Measurements from ENCODE around the gene MPEG1.

MPEG1 gene

GRCh38 chr11:59187035-59187434 is 25.7 kb downstream of the MPEG1 start:
- DNase-seq = no peak

DNA sequence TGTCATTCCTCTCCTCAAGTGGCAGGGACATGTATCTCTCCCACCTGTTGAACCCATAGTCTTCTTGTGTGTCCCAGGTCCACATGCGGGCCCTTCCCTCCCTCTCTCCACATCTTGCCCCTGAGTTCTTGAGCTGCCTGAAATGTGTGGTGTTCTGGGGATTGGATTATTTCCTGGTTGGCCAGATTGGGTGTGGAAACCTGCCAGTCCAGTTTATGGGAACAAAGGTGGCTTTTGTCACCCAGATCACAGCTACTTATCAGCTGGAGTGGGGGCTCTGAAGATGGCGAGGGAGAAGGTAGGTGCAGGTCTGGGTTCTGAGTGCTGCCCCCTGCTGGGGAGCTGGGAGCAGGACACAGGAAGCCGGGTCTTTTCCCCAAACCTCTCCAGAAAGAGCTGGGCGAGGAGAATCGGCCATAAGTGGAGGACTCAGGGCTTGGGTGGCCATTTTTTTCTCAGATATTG is 26.6 kb downstream of the MPEG1 start:
- DNase-seq = no peak

DNA sequence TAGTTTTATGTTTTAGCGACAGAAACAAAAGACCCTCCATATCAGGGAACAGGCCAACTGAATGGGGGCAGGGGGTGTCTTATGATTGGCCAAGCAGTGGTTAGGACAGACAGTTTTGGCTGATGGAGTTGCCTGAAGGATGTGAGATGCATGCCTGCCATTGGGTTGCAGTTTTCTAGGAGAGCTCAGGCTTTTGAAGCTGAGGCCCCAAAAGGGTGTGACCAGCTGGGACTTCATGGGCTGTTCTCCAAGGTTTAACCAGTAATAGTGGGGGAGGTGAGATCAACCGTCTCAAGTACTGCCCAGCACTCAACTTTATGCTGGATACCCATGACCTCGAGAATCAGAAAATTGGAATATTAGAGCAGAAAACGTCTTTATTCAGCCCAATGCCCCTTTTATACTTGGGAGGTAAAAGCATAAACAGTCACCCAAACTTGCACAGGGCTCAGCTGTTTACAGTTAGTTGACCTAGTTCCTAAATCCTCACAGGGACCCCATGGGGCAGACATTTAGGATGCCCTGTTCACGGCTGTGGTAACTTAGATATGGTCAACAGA is 27.3 kb downstream of the MPEG1 start:
- no peak for DNase-seq

DNA sequence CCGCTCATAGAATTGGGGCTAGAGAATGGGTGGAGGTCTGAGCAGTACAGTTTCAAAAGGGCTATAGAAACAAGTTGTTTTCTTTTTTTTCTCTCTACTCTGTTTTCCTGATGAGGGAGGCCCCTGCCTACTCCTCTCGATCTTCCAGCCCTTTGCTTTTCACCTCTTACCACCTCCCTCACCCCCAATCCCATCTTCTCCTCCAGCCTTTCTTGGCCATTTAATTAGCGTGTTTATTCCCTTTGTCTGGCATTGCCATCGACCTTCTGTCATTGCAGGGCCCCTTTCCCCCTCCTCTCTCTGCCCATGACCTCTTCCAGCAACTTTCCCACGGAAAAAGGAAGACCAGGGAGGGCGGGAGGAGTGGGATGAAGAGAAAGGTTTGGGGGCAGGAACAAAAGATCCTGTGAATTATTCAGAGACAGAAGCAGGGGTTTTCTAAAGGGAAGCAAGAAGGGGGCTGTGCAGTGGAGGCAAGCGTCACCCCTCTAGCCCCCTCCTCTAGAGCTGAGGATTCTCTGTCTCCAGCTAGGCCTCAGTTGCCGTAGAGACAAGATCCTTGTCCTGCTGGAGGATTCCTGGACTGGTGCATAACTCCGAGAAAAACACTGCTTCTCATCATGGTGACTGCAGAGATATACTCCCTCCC is 27.9 kb downstream of the MPEG1 start:
- DNase-seq = no peak

DNA sequence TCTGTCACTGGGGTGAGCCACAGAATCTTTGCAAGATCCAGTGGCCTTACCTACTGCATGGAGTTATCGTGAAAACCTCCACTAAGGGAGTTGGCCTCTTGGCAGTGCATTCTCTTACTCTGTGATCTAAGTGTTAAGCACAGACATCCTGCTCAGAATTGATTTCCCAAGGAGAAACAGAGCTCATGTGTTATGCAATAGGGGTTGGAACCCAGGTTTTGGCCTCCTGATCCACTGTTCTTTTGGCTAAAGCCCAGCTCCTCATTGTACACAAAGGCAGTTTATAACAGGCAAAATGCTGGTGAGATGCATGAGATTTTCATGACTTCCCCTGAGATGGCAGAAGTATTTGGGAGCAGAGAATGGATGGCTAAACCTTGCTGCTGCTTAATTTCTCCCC is 29.0 kb downstream of the MPEG1 start:
- no peak for DNase-seq

GRCh38 chr11:59182457-59183151 is 30.1 kb downstream of the MPEG1 start:
- no peak for DNase-seq

DNA sequence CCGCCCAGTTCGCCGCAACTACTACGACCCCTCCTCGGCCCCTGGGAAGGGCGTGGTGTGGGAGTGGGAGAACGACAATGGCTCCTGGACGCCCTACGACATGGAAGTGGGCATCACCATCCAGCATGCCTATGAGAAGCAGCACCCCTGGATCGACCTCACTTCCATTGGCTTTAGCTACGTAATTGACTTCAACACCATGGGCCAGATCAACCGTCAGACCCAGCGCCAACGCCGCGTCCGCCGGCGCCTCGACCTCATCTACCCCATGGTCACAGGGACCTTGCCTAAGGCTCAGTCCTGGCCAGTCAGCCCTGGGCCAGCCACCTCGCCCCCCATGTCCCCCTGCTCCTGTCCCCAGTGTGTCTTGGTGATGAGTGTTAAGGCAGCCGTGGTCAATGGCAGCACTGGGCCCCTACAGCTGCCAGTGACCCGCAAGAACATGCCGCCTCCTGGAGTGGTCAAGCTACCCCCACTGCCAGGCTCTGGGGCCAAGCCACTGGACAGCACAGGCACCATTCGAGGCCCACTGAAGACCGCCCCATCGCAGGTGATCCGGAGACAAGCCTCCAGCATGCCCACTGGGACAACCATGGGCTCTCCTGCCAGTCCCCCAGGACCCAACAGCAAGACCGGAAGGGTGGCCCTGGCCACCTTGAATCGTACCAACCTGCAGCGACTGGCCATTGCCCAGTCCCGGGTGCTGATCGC is 30.8 kb downstream of the MPEG1 start:
- DNase-seq = no peak

GRCh38 chr11:59180907-59181306 is 31.8 kb downstream of the MPEG1 start:
- no peak for DNase-seq

DNA sequence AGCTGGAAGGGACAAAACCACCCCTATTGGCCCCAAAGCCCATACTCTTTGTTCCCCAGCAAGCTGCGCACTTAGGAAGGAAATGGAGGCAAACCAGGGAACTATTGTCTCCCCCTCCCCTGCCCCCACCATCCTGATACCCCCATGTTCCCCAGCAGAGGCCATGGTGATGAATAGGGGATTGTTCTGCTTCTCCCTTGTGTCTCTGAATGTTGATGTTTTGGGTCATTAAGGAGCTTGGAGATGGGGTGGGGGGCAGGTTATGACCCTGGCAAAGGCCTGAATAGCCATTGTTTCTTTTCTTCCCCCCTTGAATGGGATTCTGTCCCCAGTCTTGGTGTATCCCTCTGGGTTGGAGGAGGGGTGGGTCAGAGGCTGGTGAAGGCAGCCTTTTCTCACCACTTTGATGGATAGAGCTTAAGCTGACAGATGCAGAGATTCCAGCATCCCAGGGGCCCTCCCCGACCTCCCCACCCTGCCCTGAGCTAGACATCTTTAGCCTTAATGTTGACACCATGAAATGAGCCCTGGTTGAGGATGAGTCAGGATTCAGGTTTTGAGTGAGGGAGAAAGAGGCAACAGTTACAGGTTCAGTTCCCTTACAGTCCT is 32.5 kb downstream of the MPEG1 start:
- DNase-seq = no peak

DNA sequence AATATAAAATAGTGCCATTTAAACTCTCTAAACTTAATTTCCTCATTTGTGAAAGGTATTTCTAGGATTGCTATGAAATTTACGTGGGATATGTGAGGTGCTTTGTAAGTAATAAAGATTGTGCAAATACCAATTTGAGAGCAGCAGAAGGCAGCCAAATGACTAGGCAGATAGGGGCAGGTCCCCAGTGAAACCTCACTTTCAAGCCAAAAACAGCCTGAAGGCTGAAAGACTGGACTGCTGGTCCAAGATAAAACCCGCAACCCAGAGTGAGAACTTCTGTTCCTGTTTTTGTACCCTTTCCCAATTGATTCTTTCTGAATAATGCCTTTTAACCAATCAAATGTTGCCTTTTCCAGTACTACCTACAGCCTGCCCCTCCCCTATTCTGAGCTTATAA is 33.6 kb downstream of the MPEG1 start:
- DNase-seq = no peak

- DNase-seq = no peak
These were observed 34.3 kb downstream of the MPEG1 start for GRCh38 chr11:59178402-59178801.

DNA sequence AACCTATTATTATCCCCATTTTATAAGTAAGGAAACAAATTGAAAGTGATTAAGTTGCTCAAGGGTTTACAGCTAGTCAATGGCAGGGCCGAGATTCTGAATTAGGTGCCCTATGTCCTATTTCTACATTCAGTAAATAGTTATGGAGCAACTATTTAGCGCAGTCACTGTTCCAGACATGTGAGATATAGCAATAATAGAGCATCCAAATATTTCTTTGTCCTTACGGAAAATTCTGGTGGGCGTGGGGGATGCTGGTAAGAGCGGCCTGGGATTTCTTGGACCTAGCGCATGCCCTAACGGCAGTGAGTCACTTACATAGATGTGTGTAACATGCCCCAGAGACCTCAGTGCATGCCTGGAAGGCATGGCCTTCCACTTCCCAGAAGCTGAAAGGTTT is 36.4 kb downstream of the MPEG1 start:
- no peak for DNase-seq

- no peak for DNase-seq
These were observed 37.6 kb downstream of the MPEG1 start for GRCh38 chr11:59175091-59175501.

DNA sequence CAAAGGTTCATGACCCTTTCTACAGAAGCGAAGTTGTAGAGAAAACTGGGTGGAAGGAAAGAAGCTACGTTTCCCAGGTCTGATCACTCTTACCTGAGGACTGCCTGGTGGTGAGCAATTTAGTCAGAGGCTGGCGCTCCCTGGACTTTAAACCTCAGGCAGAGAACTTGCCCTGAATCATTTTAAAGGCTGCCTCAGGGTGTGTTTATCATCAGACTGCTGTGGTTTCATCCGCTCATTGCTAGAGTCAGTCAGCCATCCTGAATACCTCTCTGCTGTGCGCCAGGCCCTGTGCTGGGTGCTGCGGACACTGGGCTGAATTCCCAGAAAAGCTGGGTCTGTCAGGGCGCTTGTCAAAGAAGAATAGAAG is 38.1 kb downstream of the MPEG1 start:
- DNase-seq = peak; percentile 38

DNA sequence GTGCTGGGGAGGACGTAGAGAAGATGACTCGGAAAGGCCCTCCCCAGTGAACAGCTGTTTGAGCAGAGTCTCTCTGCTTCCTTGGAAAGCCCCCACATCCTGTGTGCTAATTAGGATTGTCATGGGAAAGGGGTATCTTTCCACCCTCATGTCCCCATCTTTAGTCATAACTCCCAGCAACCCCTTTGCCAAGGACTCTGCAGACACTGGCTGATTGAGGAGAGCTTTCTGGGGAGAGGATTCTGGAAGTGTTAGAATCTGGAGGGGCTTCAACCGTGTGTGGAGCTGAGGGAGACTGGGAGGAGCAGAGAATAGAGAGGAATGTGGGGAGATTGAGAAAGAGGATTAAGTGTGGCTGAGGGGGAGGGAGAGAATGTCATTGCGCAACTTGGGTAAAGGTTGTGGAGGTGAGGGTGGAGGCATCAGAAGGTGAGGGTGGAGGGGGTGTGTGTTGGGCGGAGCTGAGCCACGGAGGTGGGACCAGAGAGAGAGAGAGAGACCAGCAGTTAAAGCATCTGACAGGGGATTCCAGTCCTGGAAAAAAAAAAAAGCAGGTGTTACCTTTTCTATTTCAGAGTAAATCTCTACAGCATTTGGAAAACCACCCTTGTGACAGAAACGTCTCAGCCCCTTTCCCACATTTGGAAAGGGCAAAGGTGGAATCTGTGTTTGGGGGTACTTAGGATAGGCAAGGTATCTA is 38.6 kb downstream of the MPEG1 start:
- peak; percentile 48 for DNase-seq

DNA sequence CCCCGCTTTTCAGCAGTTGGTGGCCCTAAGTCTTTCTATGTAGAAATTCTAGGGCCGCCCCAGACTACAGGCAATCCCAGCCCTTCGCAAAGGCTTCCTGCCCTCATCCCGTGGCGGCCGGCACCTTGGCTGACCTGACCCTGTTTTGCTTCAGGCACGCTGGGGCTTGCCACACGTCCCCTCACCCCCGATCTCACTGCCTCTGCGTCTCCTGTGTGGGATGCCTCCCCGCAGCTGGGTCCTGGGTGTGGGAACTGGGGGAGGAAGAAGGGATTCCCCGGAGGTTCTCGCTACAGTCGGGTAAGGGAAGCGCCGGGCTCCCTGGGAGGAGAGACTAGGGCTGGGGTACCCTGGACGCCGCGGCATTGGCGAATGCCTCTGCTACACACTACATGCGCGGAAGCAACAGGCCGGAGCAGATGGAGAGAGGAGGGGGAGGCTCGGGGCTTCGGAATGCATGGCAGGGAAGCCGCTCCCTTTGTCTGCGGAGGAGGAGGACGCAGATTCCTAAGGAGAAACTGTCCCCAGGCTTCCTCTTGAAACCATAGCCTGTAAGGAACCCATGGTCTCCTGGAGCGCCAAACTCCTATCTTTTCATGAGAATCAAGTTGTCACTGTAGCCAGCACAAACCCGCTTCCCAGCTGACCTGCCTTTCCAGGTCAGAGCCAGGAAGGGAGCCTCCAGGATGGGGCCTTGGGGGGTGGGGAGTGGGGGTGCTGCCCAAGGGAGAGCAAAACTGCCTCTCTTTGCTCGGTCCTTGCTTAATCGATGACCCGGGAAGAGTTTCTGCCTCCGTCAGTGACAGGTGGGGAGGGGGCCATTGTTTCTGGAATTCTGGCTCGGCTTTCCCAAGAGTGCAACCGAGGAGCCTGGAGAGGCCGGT is 39.4 kb downstream of the MPEG1 start:
- DNase-seq = peak; percentile 28

GRCh38 chr11:59172345-59173079 is 40.2 kb downstream of the MPEG1 start:
- no peak for DNase-seq

DNA sequence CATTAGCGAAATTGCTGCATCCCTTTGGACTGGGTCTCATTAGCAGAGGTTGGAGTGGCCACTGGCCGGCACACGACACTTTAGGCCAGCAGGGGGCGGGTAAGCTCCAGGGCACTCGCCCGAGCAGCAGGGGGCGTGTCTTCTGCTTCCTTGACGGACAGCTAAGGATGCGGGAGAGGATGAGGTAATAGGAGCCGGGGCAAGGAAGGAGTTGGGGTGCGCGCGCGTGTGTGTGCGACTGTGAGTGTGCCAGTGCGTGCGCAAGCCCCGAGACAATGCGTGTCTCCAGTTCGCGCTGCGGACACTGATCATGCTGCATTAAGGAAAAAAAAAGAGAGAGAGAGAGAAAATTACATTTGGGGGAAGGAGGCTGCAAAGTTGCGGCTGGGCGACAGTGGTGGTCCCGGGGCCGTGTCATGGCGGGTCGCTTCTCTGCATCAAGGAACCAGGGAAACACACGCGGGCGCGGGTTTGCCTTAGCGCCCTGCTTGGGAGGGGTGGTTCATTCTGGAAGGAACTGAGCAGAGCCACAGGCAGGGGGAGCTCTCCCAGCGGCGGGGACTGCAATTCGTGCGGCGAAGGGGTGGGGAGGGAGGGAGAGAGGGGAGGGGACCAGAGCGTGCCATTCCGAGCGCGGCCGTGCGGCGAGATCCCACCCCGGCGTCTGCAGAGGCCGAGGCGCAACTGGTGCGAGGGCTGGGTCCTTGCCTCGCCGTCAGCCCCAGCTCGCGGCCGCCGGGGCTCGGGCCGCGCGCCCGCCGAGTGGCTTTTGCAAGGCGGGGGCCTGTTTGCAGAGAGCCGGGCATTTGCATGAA is 41.0 kb downstream of the MPEG1 start, which contains the start of gene DTX4:
DTX4 (plus strand) TSS at position 625 of the 815 bp plus-strand sequence. CDS start 464 bp downstream, outside the sequence.
- DNase-seq = peak; percentile 85

DNA sequence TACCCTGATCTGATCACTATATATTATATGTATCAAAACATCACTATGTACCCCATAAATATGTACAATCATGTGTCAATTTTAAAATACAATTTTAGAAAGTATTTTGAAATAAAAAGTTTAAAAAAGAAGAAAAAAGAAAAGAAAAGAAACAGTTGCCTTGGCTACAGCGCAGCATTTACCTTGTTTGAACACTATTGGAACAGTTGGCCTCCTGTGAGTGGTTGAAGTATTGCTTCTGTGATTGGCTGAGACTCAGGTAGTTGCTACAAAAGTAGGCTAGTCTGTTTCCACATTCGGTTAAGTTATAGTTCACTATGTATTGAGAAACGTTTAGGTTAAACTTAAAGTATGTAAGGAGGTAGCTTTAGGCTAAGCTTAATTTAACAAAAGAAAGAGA is 48.7 kb downstream of the MPEG1 start:
- no peak for DNase-seq

All from fibroblast of upper back skin (primary cell).